Measurements from ENCODE around the gene CCDC88C.

- no peak for TF ChIP-seq CTCF (conservative IDR thresholded peaks at IDR 0.05; ENCODE audit: low read depth, low read length)
- TF ChIP-seq EZH2 (IDR thresholded peaks at IDR 0.05; ENCODE audit: low read length, unreplicated experiment) = no peak
These were observed 59.6 kb downstream of the CCDC88C start for GRCh38 chr14:91358025-91358319.

Measured in PC-3 (cell line).